HG03432 (cell line): ENCODE results near the gene CEBPZOS.

Experiments
- ATAC-seq: cut with Tn5 transposase; IDR thresholded peaks from one replicate; pipeline ENCODE4 v1.9.1; 2021; ENCODE audit warnings: mild to moderate bottlenecking, moderate library complexity; ENCODE audit not compliant: unreplicated experiment

CEBPZOS gene

GRCh38 chr2:37196320-37197195 is at the start of gene CEBPZOS:
Gene CEBPZOS, plus strand, starts transcription at chr2:37196496. Its CDS starts 3,209 bp downstream, at chr2:37199705.
- peak; percentile 81 for ATAC-seq

GRCh38 chr2:37148325-37148724 is 48.0 kb upstream of the CEBPZOS start:
- ATAC-seq: no peak

GRCh38 chr2:37149626-37150322 is 46.5 kb upstream of the CEBPZOS start:
- no peak for ATAC-seq

GRCh38 chr2:37153224-37153623 is 43.1 kb upstream of the CEBPZOS start:
- ATAC-seq: no peak

GRCh38 chr2:37154785-37155184 is 41.5 kb upstream of the CEBPZOS start:
- ATAC-seq: no peak

GRCh38 chr2:37156071-37156856 is 40.0 kb upstream of the CEBPZOS start:
- peak; percentile 38 for ATAC-seq

GRCh38 chr2:37156857-37157714 is 39.2 kb upstream of the CEBPZOS start, which contains the start of gene EIF2AK2:
Gene EIF2AK2, minus strand, starts transcription at chr2:37156980. Its CDS starts 9,174 bp downstream, at chr2:37147806.
- peak; percentile 91 for ATAC-seq

- ATAC-seq: no peak
Measured at GRCh38 chr2:37164757-37165156, 31.5 kb upstream of the CEBPZOS start.

GRCh38 chr2:37167636-37168180 is 28.6 kb upstream of the CEBPZOS start:
- no peak for ATAC-seq

GRCh38 chr2:37168217-37168981 is 27.9 kb upstream of the CEBPZOS start:
- peak; percentile 58 for ATAC-seq

- no peak for ATAC-seq
Measured at GRCh38 chr2:37171624-37171950, 24.7 kb upstream of the CEBPZOS start.

- no peak for ATAC-seq
Measured at GRCh38 chr2:37173741-37174140, 22.6 kb upstream of the CEBPZOS start.

- no peak for ATAC-seq
Measured at GRCh38 chr2:37180006-37180639, 16.2 kb upstream of the CEBPZOS start.

- ATAC-seq: no peak
Measured at GRCh38 chr2:37180640-37181039, 15.7 kb upstream of the CEBPZOS start.

- no peak for ATAC-seq
Measured at GRCh38 chr2:37181726-37182684, 14.3 kb upstream of the CEBPZOS start.

GRCh38 chr2:37188570-37188969 is 7.7 kb upstream of the CEBPZOS start, which contains the start of gene SULT6B1:
Gene SULT6B1, minus strand, starts transcription at chr2:37188670. Its CDS starts 30 bp downstream, at chr2:37188640.
- no peak for ATAC-seq

- no peak for ATAC-seq
Measured at GRCh38 chr2:37189452-37190153, 6.7 kb upstream of the CEBPZOS start.
